ENCODE measurements around the gene ADAMTS14.

ADAMTS14 gene

DNA sequence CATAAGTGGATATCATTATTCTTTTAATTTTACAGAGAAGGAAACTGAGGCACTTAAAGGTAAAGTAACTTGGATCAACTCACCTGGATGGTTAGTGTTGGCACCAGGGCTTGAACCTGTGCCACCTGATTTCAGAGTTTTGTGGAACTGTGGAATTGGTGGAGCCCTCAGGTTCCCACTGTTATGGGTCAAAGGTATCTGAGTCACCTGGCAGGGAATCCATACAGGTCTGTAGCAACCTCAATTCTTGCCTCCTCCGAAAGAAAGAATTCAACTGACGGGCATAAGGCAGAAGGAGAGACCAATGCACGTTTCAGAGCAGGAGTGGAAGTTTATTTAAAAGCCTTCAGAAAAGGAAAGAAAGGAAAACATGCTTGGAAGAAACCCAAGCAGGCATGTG, 25.2 kb upstream of the ADAMTS14 start:
- TF ChIP-seq, protein P1, sequence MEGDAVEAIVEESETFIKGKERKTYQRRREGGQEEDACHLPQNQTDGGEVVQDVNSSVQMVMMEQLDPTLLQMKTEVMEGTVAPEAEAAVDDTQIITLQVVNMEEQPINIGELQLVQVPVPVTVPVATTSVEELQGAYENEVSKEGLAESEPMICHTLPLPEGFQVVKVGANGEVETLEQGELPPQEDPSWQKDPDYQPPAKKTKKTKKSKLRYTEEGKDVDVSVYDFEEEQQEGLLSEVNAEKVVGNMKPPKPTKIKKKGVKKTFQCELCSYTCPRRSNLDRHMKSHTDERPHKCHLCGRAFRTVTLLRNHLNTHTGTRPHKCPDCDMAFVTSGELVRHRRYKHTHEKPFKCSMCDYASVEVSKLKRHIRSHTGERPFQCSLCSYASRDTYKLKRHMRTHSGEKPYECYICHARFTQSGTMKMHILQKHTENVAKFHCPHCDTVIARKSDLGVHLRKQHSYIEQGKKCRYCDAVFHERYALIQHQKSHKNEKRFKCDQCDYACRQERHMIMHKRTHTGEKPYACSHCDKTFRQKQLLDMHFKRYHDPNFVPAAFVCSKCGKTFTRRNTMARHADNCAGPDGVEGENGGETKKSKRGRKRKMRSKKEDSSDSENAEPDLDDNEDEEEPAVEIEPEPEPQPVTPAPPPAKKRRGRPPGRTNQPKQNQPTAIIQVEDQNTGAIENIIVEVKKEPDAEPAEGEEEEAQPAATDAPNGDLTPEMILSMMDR (IDR thresholded peaks at IDR 0.05; ENCODE audit: borderline replicate concordance, insufficient read depth, low read depth, low read length) = no peak
- no peak overlapping the region for H3K4me3 ChIP-seq (ENCODE audit: low read depth, low read length)

DNA sequence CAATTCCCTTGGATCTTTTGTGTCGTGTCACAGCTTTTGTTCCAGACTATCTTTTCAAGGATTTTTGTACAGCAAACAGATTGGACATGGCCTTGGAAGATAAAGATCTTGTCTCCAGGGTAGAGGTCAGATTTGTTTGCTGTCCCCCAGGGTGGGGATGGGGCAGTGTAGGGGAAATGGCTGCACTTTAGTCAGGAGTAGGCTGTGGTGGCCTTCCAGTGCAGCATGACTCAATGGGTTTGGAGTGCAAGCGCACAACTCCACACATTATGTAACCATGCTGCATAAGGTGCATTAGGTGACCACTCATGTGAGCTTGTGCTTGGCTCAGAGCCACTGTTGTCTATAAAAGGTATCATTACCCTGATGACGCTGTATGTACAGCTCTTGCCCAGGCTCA, 23.9 kb upstream of the ADAMTS14 start:
- H3K4me3 ChIP-seq (ENCODE audit: low read depth, low read length) = no peak overlapping the region
- TF ChIP-seq, protein P1 (IDR thresholded peaks at IDR 0.05; ENCODE audit: borderline replicate concordance, insufficient read depth, low read depth, low read length) = no peak

DNA sequence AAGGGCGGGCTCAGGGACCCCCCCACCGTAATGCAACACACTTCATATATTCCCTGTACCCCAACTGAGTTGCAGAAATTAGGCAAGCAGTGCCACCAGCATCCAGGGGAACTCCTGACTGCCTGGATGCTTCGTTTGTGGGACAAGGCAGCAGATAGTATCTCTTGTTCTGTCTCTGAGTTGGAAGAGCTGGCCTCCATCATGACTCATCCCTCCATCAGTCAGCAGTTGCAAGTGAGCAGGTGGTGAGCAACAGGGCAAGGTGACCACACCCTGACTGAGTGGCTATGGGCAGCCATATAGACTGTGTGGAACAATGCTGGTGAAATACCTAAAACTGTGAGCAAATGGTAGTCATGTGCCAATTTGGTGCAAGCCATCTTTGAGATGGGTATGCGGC, 22.8 kb upstream of the ADAMTS14 start:
- H3K4me3 ChIP-seq (ENCODE audit: low read depth, low read length) = no peak overlapping the region
- TF ChIP-seq, protein P1 (IDR thresholded peaks at IDR 0.05; ENCODE audit: borderline replicate concordance, insufficient read depth, low read depth, low read length) = no peak

DNA sequence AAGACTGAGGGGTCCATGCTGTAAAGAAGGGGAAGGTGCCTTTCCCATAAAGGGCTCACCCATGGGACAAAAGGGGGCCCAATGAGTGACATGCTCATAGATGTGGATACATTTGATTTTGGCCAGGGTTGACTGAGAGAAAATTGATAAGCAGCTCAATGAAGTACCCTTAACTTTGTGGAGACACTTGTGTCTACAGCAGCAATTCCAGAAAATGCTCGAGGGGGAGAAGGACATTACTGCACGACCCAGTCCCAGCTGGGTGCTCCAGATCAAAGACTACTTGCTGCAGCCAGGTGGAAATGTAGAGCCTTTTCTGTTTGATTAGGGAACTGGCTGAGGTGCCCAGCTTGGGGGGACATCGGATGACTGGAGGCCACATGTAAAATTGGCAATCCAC, 22.2 kb upstream of the ADAMTS14 start:
- H3K4me3 ChIP-seq (ENCODE audit: low read depth, low read length) = no peak overlapping the region
- TF ChIP-seq, protein P1 (IDR thresholded peaks at IDR 0.05; ENCODE audit: borderline replicate concordance, insufficient read depth, low read depth, low read length) = no peak

DNA sequence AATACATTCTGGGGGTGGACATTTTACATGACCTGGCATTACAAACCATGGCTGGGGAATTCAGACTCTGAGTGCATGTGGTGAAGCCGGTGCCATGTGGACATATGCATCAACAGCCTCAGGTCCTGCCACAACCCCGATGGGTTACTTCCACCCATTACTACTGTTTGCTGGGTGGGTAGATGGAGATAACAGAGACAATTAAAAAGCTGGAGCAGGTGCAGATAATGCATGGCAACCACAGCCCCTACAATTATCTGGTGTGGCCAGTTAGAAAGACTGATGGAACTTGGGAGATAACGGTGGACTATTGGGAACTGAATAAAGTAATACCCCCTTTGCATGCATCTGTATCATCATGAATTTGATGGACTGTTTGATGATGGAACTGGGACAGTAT, 21.6 kb upstream of the ADAMTS14 start:
- no peak overlapping the region for H3K4me3 ChIP-seq (ENCODE audit: low read depth, low read length)
- TF ChIP-seq, protein P1 (IDR thresholded peaks at IDR 0.05; ENCODE audit: borderline replicate concordance, insufficient read depth, low read depth, low read length) = no peak

DNA sequence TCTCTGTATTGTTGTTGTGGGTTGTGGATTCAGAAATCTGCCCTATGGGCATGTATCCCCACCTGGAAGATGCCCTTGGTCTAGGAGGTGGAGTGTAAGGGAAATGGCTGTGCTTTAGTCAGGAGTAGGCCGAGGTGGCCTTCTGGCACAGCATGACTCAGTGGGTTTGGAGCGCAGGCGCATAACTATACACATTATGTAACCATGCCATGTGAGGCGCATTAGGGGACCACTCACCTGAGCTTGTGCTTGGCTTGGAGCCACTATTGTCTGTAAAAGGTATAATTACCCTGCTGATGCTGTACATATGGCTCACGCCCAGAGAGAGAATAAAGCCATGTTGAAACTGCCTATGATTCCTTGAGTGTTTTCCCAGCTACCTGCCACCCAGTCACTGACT, 20.6 kb upstream of the ADAMTS14 start:
- TF ChIP-seq, protein P1 (IDR thresholded peaks at IDR 0.05; ENCODE audit: borderline replicate concordance, insufficient read depth, low read depth, low read length) = no peak
- no peak overlapping the region for H3K4me3 ChIP-seq (ENCODE audit: low read depth, low read length)

DNA sequence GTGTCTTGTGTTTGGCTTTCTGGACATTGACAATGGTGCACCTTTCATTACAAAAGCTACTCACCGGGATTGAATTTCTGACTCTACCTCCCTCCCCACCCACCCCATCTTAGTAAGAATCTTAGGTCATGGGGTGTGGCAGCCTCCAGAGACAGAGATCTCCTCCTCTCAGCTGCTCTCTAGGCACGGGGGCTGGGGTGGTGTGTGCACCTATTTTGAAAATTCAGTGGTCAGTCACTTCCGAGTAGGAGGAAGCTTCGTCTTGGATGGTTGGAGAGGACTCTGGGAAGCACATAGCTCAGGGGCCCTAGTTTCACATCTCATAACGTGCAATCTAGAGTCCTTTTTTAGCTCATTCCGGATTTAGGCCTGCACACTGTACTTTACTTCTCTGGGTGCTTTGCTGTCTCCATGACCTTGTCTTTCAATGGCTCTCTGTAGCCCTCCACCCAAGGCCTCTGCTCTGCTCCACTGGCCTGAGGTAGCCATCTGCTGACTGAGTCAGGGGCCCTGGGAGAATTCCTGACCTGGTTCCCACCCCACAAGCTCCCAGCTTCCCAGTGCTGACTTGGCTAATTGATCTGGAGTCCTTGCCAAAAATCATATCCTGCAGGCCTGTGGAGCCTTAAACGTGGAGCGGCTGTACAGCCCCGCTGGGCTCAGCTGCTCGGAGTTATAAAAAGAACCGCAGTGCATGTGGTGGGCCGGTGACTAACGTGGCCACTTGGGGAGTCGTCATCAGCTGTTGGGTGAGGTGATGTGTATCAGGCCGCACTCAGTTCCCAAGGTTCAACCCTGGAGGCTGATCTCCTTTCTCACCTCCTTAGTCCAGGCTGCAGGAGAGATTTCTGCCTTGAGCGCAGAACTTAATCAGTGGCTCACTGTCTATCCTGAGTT, 19.3 kb upstream of the ADAMTS14 start:
- TF ChIP-seq, protein P1 (IDR thresholded peaks at IDR 0.05; ENCODE audit: borderline replicate concordance, insufficient read depth, low read depth, low read length) = no peak
- no peak overlapping the region for H3K4me3 ChIP-seq (ENCODE audit: low read depth, low read length)

Measured in GM12875 (cell line).